Cardiac muscle cell (in vitro differentiated cells and primary cell): ENCODE measurements around the gene MYO15A. TPM values are rescaled to one million over a fixed set of nuclear protein-coding genes. Genes with fewer than 3 reads are reported as not detected.
A peak's percentile ranks its signal among the peaks of the same experiment; 100 is the strongest.

Experiments used
- DNase-seq, 2 donors: peaks; one replicate each; pipeline versions ENCODE4 v3.0.0 to v3.0.0-alpha.2; 2010 to 2017; ENCODE audit warnings: low read depth in 1 of 2, low spot score in 1 of 2
- H3K27ac ChIP-seq: fragments of 200-600 bp; sonication (generic); 2 replicates; pipeline ENCODE4 v1.5.1; 2016
- H3K27me3 ChIP-seq: fragments of 200-600 bp; sonication (generic); 2 replicates; pipeline ENCODE4 v1.6.0; 2016; ENCODE audit warnings: control low read depth
- H3K36me3 ChIP-seq: fragments of 200-600 bp; sonication (generic); 2 replicates; pipeline ENCODE4 v1.5.1; 2016; ENCODE audit warnings: control low read depth
- H3K4me1 ChIP-seq: fragments of 200-600 bp; sonication (generic); 2 replicates; pipeline ENCODE4 v1.8.1; 2017; ENCODE audit warnings: low read depth, mild to moderate bottlenecking, mixed run types
- H3K4me3 ChIP-seq: fragments of 200-600 bp; sonication (generic); 2 replicates; pipeline ENCODE4 v1.5.1; 2016; ENCODE audit warnings: mild to moderate bottlenecking
- H3K9me3 ChIP-seq: fragments of 200-600 bp; sonication (generic); 2 replicates; pipeline ENCODE4 v1.5.1; 2017; ENCODE audit warnings: low read depth, mild to moderate bottlenecking, control low read depth
- CTCF ChIP-seq: IDR thresholded peaks from 2 replicates; pipeline ENCODE4 v1.5.1; 2012; ENCODE audit warnings: low read depth, mild to moderate bottlenecking, low read length
- polyA plus RNA-seq: library from polyadenylated mRNA; unstranded; fragments of >200 nt; fragmentation: Nextera tagmentation; extraction: Ambion mirVana; gene quantifications from 2 replicates; pipeline ENCODE4 v1.2.1, GENCODE V29; 2016
- total RNA-seq: library from RNA; depleted of rRNA; stranded (reverse); fragments of >200 nt; gene quantifications from 2 replicates; pipeline ENCODE4 v1.2.3, GENCODE V29; 2016

The MYO15A gene
- total and polyA plus RNA-seq, 2 experiments from 2014 or later: 3.9 to 4.9 TPM

GRCh38 chr17:18160128-18160856 is 51.7 kb downstream of the MYO15A start:
- H3K4me3 ChIP-seq: no peak overlapping the region
- H3K27me3 ChIP-seq: no peaks in the 10 kb centered on the region
- H3K4me1 ChIP-seq: no peaks in the 10 kb centered on the region
- H3K36me3 ChIP-seq: no peaks in the 10 kb centered on the region
- H3K9me3 ChIP-seq: no peaks in the 10 kb centered on the region
- TF ChIP-seq CTCF: no peak
- H3K27ac ChIP-seq: no peak overlapping the region
- no peak for DNase-seq

GRCh38 chr17:18161207-18162145 is 52.9 kb downstream of the MYO15A start:
- Histone ChIP-seq H3K27me3 (no peaks in the 10 kb centered on the region), H3K27ac (no peak overlapping the region)
- DNase-seq: no peak

GRCh38 chr17:18163547-18163946 is 55.0 kb downstream of the MYO15A start:
- H3K27me3 ChIP-seq: no peaks in the 10 kb centered on the region
- DNase-seq: no peak
- no peak overlapping the region for H3K27ac ChIP-seq
- no peak overlapping the region for H3K4me3 ChIP-seq
- H3K36me3 ChIP-seq: no peaks in the 10 kb centered on the region
- no peak for TF ChIP-seq CTCF
- peaks cover 4% of the 10 kb centered on the region for H3K4me1 ChIP-seq
- no peaks in the 10 kb centered on the region for H3K9me3 ChIP-seq

More at GRCh38 chr17:18161207-18162145, 52.9 kb downstream of the MYO15A start:
- no peaks in the 10 kb centered on the region for H3K9me3 ChIP-seq
- no peak overlapping the region for H3K4me3 ChIP-seq
- H3K36me3 ChIP-seq: no peaks in the 10 kb centered on the region
- TF ChIP-seq CTCF: no peak
- H3K4me1 ChIP-seq: no peaks in the 10 kb centered on the region

GRCh38 chr17:18166894-18167293 is 58.3 kb downstream of the MYO15A start:
- Histone ChIP-seq H3K4me1 (peaks cover 4% of the 10 kb centered on the region), H3K27me3 (no peaks in the 10 kb centered on the region), H3K9me3 (no peaks in the 10 kb centered on the region), H3K4me3 (no peak overlapping the region), H3K27ac (no peak overlapping the region), H3K36me3 (no peaks in the 10 kb centered on the region)
- TF ChIP-seq CTCF: peak; percentile 18
- no peak for DNase-seq

GRCh38 chr17:18167421-18167820 is 58.9 kb downstream of the MYO15A start:
- Histone ChIP-seq H3K27ac (no peak overlapping the region), H3K4me1 (peaks cover 4% of the 10 kb centered on the region), H3K4me3 (no peak overlapping the region), H3K36me3 (no peaks in the 10 kb centered on the region), H3K27me3 (no peaks in the 10 kb centered on the region), H3K9me3 (no peaks in the 10 kb centered on the region)
- TF ChIP-seq CTCF: no peak
- DNase-seq: no peak
